Esophagus (tissue), 2 donors: ENCODE results near the gene MRPL23. TPM values are rescaled to one million over a fixed set of nuclear protein-coding genes. Genes with fewer than 3 reads are reported as not detected.

Experiments used
- H3K27ac ChIP-seq, 2 donors: one replicate each; pipeline ENCODE4 v1.5.1; 2013; ENCODE audit warnings: low read depth in 2 of 2, mild to moderate bottlenecking in 2 of 2, inconsistent platforms in 1 of 2, low read length in 1 of 2, moderate library complexity in 1 of 2
- H3K27me3 ChIP-seq, 2 donors: one replicate each; pipeline ENCODE4 v1.6.1; 2013; ENCODE audit warnings: low read length in 2 of 2, control low read depth in 1 of 2, mild to moderate bottlenecking in 1 of 2; ENCODE audit not compliant: insufficient read depth in 2 of 2, control insufficient read depth in 1 of 2
- H3K36me3 ChIP-seq, 2 donors: one replicate each; pipeline ENCODE4 v1.6.1; 2013; ENCODE audit warnings: low read length in 1 of 2; ENCODE audit not compliant: control insufficient read depth in 2 of 2, insufficient read depth in 2 of 2
- H3K4me1 ChIP-seq, 2 donors: one replicate each; pipeline ENCODE4 v1.6.1; 2013; ENCODE audit warnings: low read length in 1 of 2; ENCODE audit not compliant: control insufficient read depth in 2 of 2, insufficient read depth in 2 of 2
- H3K4me3 ChIP-seq, 2 donors: one replicate each; pipeline ENCODE4 v1.5.1; 2013; ENCODE audit warnings: low read length in 2 of 2, mild to moderate bottlenecking in 2 of 2, low read depth in 1 of 2, moderate library complexity in 1 of 2
- H3K9me3 ChIP-seq, 2 donors: one replicate each; pipeline ENCODE4 v1.6.1; 2013; ENCODE audit warnings: mild to moderate bottlenecking in 2 of 2, low read depth in 1 of 2, low read length in 1 of 2, moderate library complexity in 1 of 2; ENCODE audit not compliant: control insufficient read depth in 2 of 2, insufficient read depth in 1 of 2
- WGBS, 2 donors: extraction: QIAGEN DNeasy Blood & Tissue Kit; methylation state at CpG; one replicate each; pipeline ENCODE4 v1.1.7; 2013; 5-methylcytosine and 5-hydroxymethylcytosine counted together
- polyA plus RNA-seq, 2 donors: library from polyadenylated mRNA; stranded (reverse); fragments of 200-250 nt; gene quantifications; one replicate each; pipeline ENCODE4 v1.2.3, GENCODE V29; 2013
- donor health status: healthy with polysubstance abuse.
- donor health status: Bipolar disorder and iron deficiency.

MRPL23 gene
- polyA plus RNA-seq, 2 donors = 95.5 to 163 TPM

DNA sequence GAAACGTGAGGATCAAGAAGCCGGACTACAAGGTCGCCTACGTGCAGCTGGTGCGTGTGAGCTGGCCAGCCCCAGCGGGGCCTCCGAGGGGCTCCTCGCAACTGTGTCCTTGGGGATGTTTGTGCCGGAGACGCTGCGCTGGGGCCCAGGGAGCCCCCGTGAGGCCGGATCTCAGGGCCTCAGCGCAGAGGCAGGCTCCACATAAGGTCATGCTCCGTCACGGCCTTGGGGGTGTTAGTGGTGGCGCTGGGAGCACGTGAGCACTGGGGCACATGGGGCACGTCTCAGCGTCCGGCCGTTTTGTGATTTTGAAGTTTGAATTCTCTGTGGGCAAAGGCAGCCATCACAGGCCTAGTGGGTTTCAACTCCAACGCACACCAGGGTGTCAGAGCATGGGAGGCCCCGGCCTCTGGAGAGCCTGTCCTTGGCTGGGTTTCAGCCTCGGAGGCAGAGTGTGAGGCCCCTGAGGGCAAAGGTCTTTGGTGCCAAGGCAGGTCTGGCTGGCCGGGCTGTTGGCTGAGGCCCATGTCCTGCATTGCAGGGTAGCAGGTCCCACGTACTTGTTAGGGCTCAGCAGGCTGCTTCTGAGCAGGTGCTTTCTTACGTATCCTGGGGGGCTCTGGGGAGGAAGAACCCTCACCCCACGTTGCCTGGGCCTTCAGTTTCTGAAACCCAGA lies 5.8 kb downstream of the MRPL23 start:
- no peaks in the 10 kb centered on the region for H3K9me3 ChIP-seq
- H3K27me3 ChIP-seq = no peaks in the 10 kb centered on the region
- H3K4me3 ChIP-seq = no peak overlapping the region
- no peaks in the 10 kb centered on the region for H3K36me3 ChIP-seq
- H3K27ac ChIP-seq = no peak overlapping the region
- no peaks in the 10 kb centered on the region for H3K4me1 ChIP-seq
- WGBS, 2 donors = no CpG with 5 or more reads among the region's 29 CpGs

- no peak overlapping the region for H3K27ac ChIP-seq
- H3K9me3 ChIP-seq = no peaks in the 10 kb centered on the region
- H3K4me3 ChIP-seq = no peak overlapping the region
- H3K4me1 ChIP-seq = no peaks in the 10 kb centered on the region
- 88% methylated on average over 4 of the region's 23 CpGs; no CpG with 5 or more reads in 1 of the 2 donors for WGBS, 2 donors
- H3K36me3 ChIP-seq = no peaks in the 10 kb centered on the region
- no peaks in the 10 kb centered on the region for H3K27me3 ChIP-seq
Observed at GRCh38 chr11:1953489-1954266, 6.5 kb downstream of the MRPL23 start.

DNA sequence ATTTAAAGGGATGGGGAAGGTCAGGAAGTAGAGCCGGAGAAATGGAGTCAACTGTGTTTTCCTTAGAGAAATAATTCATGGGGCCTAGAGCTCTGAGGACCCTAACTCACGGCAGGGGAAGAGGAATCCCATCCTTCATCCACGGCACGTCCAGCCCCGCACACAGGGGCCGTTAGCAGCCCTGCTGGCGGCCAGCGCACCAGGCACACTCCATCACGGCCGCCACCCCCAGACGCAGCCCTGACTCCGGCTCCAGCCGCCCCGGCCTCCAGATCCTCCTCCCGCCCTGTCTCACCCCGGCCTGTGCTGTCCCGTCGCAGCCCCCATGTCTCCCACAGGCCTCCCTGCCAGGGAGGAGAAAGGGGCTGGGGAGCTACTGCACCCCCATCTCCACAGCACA lies 11.2 kb downstream of the MRPL23 start:
- H3K4me3 ChIP-seq = no peak overlapping the region
- H3K27me3 ChIP-seq = no peaks in the 10 kb centered on the region
- no peaks in the 10 kb centered on the region for H3K9me3 ChIP-seq
- no peak overlapping the region for H3K27ac ChIP-seq
- no peaks in the 10 kb centered on the region for H3K4me1 ChIP-seq
- WGBS, 2 donors = no CpG with 5 or more reads among the region's 18 CpGs
- no peaks in the 10 kb centered on the region for H3K36me3 ChIP-seq

- Histone ChIP-seq H3K9me3 (no peaks in the 10 kb centered on the region), H3K36me3 (no peaks in the 10 kb centered on the region), H3K4me3 (no peak overlapping the region), H3K27me3 (no peaks in the 10 kb centered on the region), H3K27ac (no peak overlapping the region), H3K4me1 (no peaks in the 10 kb centered on the region)
- 81% methylated on average over 5 of the region's 17 CpGs; no CpG with 5 or more reads in 1 of the 2 donors for WGBS, 2 donors
Observed at GRCh38 chr11:1959786-1960185, 12.7 kb downstream of the MRPL23 start.

- H3K4me1 ChIP-seq = no peaks in the 10 kb centered on the region
- no peak overlapping the region for H3K4me3 ChIP-seq
- H3K27me3 ChIP-seq = no peaks in the 10 kb centered on the region
- H3K9me3 ChIP-seq = no peaks in the 10 kb centered on the region
- H3K36me3 ChIP-seq = no peaks in the 10 kb centered on the region
- 90% methylated on average over 7 of the region's 20 CpGs; no CpG with 5 or more reads in 1 of the 2 donors for WGBS, 2 donors
- H3K27ac ChIP-seq = no peak overlapping the region
Observed at GRCh38 chr11:1963864-1964263, 16.7 kb downstream of the MRPL23 start.

GRCh38 chr11:1964348-1964747 lies 17.2 kb downstream of the MRPL23 start:
- no peak overlapping the region for H3K27ac ChIP-seq
- H3K9me3 ChIP-seq = no peaks in the 10 kb centered on the region
- WGBS, 2 donors = no CpG with 5 or more reads among the region's 17 CpGs
- H3K27me3 ChIP-seq = no peaks in the 10 kb centered on the region
- no peak overlapping the region for H3K4me3 ChIP-seq
- no peaks in the 10 kb centered on the region for H3K4me1 ChIP-seq
- H3K36me3 ChIP-seq = no peaks in the 10 kb centered on the region

DNA sequence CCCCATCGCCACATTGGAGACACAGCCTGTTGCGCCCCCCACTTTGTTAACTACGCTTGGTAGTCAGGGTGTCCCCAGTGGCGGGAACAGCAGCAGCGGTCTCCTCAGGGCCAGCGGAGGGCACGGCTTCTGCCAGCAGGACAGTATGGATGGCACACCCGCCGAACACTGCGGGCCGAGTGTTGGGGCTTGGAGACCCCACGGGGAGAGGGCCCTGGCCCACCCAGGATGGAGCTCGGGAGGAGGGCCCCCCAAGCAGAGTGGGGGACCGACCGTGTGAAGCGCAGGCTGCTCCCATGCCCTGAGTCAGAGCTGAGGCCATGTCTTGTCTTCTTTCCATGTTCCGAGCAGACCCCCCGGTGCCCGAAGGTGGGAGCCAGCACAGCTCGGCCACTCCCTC lies 17.8 kb downstream of the MRPL23 start:
- Histone ChIP-seq H3K27me3 (no peaks in the 10 kb centered on the region), H3K27ac (no peak overlapping the region), H3K36me3 (no peaks in the 10 kb centered on the region), H3K4me3 (no peak overlapping the region), H3K4me1 (no peaks in the 10 kb centered on the region), H3K9me3 (no peaks in the 10 kb centered on the region)
- WGBS, 2 donors = 93% methylated on average over 6 of the region's 20 CpGs; no CpG with 5 or more reads in 1 of the 2 donors

- Histone ChIP-seq H3K36me3 (no peaks in the 10 kb centered on the region), H3K9me3 (no peaks in the 10 kb centered on the region), H3K4me1 (no peaks in the 10 kb centered on the region), H3K4me3 (no peak overlapping the region), H3K27me3 (no peaks in the 10 kb centered on the region), H3K27ac (no peak overlapping the region)
- WGBS, 2 donors = 73 to 90% methylated on average over 5 to 8 of the region's 18 CpGs
Observed at GRCh38 chr11:1966531-1966930, 19.4 kb downstream of the MRPL23 start.

DNA sequence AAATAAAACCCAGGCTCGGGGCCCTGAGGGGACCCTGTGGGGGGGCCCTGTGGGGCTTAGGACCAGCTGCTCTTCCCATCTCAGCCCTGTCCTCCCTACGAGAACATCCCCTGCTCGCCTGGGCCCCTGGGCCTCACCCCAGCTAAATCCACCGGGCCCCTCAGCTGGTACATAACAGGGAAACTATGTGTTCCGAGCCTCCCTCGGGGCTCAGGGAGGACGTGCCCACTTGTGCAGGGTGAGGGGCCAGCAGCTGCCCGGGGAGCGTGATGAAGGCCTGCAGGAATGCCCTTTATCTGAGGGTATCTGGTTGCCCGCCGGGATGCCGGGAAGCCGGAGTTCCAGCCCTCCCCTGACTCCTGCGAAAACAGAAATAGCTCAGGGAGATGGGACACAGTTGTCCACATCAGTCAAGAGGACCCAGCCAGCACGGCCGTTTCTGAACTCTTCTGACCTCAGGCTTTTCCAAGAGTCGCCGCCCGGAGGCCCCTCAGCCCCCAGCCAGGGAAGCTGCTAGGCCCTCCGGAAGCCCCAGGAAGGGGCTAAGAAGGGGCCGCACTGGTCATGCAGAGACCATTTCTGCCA lies 20.6 kb downstream of the MRPL23 start:
- no peak overlapping the region for H3K27ac ChIP-seq
- H3K9me3 ChIP-seq = no peaks in the 10 kb centered on the region
- H3K27me3 ChIP-seq = no peaks in the 10 kb centered on the region
- no peaks in the 10 kb centered on the region for H3K4me1 ChIP-seq
- 88% methylated on average over 7 of the region's 21 CpGs; no CpG with 5 or more reads in 1 of the 2 donors for WGBS, 2 donors
- H3K4me3 ChIP-seq = no peak overlapping the region
- H3K36me3 ChIP-seq = no peaks in the 10 kb centered on the region
